Choroid plexus epithelial cell (primary cell): ENCODE measurements around the gene ZNF554.
"Not testable (repeated sequence)": the region's sequence is repeated elsewhere in the genome, so short reads cannot be mapped to it uniquely, and the experiment has no call there.

Source experiments
- DNase-seq: peaks from one replicate; pipeline ENCODE4 v3.0.0-alpha.2; 2010; ENCODE audit warnings: low read depth
- H3K4me3 ChIP-seq: 2 replicates; pipeline ENCODE4 v1.5.1; 2011; ENCODE audit warnings: low read depth, mild to moderate bottlenecking, control low read depth, low read length, moderate library complexity
- TF ChIP-seq, protein P1 (sequence below): conservative IDR thresholded peaks from 2 replicates; pipeline ENCODE4 v1.5.1; 2011; ENCODE audit warnings: low read depth, mild to moderate bottlenecking, control low read depth, inconsistent platforms, low read length, moderate library complexity

The ZNF554 gene

DNA sequence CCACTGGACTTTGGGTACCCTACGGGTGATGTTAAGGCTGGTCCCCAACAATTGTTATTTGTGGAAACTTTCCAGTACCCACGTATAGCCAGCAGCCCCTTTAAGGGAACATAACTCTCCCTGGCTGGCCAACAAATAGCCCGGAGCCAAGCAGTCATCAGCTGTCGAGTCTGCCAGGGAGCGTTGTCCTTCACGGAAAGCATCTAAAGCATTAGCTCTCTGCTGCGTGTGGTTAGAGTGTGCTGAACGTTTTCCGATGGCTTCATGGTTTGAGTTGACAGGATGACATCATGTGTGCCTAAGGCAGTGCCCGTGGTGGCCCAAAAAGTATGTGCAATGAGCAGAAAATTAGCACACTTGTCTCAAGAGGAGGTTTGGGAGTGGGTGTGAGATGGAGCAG is 44.1 kb downstream of the ZNF554 start:
- H3K4me3 ChIP-seq, result no peak overlapping the region
- TF ChIP-seq, protein P1, sequence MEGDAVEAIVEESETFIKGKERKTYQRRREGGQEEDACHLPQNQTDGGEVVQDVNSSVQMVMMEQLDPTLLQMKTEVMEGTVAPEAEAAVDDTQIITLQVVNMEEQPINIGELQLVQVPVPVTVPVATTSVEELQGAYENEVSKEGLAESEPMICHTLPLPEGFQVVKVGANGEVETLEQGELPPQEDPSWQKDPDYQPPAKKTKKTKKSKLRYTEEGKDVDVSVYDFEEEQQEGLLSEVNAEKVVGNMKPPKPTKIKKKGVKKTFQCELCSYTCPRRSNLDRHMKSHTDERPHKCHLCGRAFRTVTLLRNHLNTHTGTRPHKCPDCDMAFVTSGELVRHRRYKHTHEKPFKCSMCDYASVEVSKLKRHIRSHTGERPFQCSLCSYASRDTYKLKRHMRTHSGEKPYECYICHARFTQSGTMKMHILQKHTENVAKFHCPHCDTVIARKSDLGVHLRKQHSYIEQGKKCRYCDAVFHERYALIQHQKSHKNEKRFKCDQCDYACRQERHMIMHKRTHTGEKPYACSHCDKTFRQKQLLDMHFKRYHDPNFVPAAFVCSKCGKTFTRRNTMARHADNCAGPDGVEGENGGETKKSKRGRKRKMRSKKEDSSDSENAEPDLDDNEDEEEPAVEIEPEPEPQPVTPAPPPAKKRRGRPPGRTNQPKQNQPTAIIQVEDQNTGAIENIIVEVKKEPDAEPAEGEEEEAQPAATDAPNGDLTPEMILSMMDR, result no peak
- DNase-seq, result no peak

GRCh38 chr19:2865334-2866100 is 45.8 kb downstream of the ZNF554 start:
- H3K4me3 ChIP-seq, result no peak overlapping the region
- DNase-seq, result no peak
- TF ChIP-seq, protein P1, result no peak

GRCh38 chr19:2866495-2867024 is 46.9 kb downstream of the ZNF554 start:
- TF ChIP-seq, protein P1, result no peak
- no peak for DNase-seq

DNA sequence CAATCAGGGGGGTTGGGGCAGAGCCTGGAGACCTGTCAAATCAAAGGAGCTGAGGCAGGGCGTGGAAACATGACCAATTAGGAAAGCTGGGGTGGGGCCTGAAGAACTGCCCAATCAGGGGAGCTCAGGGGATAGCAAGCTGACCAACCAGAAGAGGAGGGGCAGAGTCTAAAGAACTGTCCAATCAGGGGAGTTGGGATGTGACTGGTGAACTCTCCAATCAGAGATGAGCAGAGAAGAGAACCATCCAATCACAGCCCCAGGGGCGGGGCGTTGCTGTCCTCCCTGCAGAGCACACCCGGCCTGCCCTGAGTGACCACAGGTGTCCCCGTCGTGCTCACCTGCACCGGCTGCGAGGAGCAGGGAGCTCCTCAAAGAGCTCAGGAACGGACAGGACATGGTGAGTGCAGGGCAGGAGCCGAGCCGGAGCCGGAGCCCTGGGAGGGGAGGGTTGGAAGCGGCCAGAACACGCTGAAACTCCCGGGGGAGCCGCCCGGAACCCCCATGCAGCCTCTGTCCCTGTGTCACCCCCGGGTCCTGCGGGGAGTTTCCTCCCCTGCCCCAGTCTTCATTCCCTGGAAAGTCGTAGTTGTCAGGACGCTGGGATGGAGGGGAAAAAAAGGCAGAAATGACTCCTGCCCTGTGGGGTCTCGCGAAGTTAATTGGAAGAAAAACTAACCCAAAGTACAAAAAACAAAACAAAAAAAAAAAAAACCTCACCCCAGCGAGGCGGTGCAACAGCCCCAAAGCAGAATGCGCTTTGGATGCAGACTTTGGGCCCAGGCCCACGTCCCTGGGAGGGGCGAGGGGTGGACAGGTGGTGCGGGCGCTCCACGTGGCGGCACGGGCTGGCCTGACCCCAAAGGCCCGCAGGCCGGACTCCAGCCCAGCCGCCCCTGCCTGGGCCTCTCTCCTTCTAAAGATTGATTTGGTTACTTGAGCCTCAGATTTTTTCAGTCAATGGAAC is 47.6 kb downstream of the ZNF554 start, which contains the start of gene ZNF556:
TSS of gene ZNF556 (plus strand) at position 311 of the 967 bp plus-strand sequence. CDS start at position 398, 87 bp downstream.
- DNase-seq, result no peak
- TF ChIP-seq, protein P1, result no peak
- H3K4me3 ChIP-seq, result no peak within 1 kb of the TSS

More at GRCh38 chr19:2866495-2867024, 46.9 kb downstream of the ZNF554 start:
- H3K4me3 ChIP-seq, result no peak overlapping the region

GRCh38 chr19:2869618-2870017 is 50.0 kb downstream of the ZNF554 start:
- TF ChIP-seq, protein P1, result no peak
- H3K4me3 ChIP-seq, result no peak overlapping the region
- DNase-seq, result no peak

GRCh38 chr19:2872175-2872574 is 52.5 kb downstream of the ZNF554 start:
- H3K4me3 ChIP-seq, result not testable (repeated sequence)
- TF ChIP-seq, protein P1, result peak; percentile 34
- peak; percentile 49 for DNase-seq
